Peyer's patch (tissue), 4 donors: ENCODE data around the gene CSNK1G3.

ENCODE experiments used
- CTCF ChIP-seq, 6 experiments: fragments of 450-650 bp in 4 of 6; fragments of 200-600 bp in 2 of 6; sonication (generic) in 1 of 6; IDR thresholded peaks; one replicate each; pipeline ENCODE4 v1.5.1; 2017 to 2019; ENCODE audit warnings: antibody characterized with exemption in 6 of 6, mild to moderate bottlenecking in 3 of 6, moderate library complexity in 1 of 6
- POLR2A ChIP-seq, 2 donors: fragments of 450-650 bp; IDR thresholded peaks; one replicate each; pipeline ENCODE4 v1.5.1; 2017; ENCODE audit warnings: antibody characterized with exemption in 2 of 2, mild to moderate bottlenecking in 2 of 2, moderate library complexity in 2 of 2

- no peak for TF ChIP-seq POLR2A (IDR thresholded peaks at IDR 0.05)
- no peak for TF ChIP-seq CTCF (IDR thresholded peaks at IDR 0.05)
Measured at GRCh38 chr5:123474228-123474627, 37.7 kb upstream of the CSNK1G3 start.
